GM18907 (cell line): ENCODE data around the gene ZBTB42.

Source experiments
- ATAC-seq: cut with Tn5 transposase; IDR thresholded peaks from one replicate; pipeline ENCODE4 v1.9.1; 2021; ENCODE audit warnings: mild to moderate bottlenecking, moderate library complexity; ENCODE audit not compliant: unreplicated experiment

ZBTB42 gene

GRCh38 chr14:104782086-104782807 lies 18.7 kb upstream of the ZBTB42 start:
- ATAC-seq, result no peak

- no peak for ATAC-seq
Observed at GRCh38 chr14:104782808-104783139, 18.1 kb upstream of the ZBTB42 start.

- ATAC-seq, result no peak
Observed at GRCh38 chr14:104783484-104784217, 17.2 kb upstream of the ZBTB42 start.

GRCh38 chr14:104784218-104784568 lies 16.7 kb upstream of the ZBTB42 start:
- ATAC-seq, result no peak

DNA sequence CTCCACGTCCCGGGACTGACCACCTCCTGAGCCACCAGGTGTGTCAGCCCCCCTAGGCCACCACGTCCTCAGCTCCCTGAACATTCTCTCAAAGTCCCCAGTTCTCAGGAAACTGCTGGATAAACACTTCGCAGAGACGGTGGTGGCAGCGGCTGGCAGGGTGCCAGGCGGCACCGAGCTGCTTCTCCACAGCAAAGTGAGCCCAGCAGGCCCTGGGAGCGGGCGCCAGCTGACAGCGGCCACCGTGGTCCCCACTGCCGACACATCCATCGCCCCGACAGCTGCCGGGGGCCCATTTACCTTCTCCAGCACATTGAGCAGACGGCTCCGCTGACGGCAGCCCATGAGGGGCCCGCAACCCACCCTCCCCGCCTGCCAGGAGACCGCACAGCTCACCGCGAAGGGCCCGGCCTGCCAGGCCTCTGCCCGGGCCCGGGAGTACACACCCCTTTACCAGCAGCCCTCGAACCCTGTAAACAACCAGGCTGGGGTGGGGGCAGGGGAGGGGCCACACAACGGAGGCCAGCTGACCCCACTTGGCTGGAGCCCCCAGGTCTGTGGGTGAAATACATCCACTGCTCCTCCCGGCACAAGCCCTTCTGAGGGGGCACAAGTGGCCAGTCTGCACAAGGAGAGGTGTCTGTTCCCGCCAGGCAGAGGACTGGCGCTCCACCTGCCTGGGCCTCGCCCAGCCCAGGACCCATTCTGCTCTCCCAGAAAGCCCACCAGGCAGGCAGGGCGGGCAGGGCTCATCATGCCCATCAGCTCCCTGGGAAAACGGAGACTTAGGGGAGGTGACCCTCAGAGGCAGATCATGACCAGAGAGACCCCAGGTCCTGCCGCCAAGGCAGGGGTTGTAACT lies 15.8 kb upstream of the ZBTB42 start:
- ATAC-seq, result no peak

GRCh38 chr14:104785708-104786080 lies 15.2 kb upstream of the ZBTB42 start:
- ATAC-seq, result no peak

GRCh38 chr14:104786091-104786586 lies 14.8 kb upstream of the ZBTB42 start:
- ATAC-seq, result no peak

- no peak for ATAC-seq
Observed at GRCh38 chr14:104786726-104787675, 13.9 kb upstream of the ZBTB42 start.

GRCh38 chr14:104787736-104788135 lies 13.2 kb upstream of the ZBTB42 start:
- ATAC-seq, result no peak

DNA sequence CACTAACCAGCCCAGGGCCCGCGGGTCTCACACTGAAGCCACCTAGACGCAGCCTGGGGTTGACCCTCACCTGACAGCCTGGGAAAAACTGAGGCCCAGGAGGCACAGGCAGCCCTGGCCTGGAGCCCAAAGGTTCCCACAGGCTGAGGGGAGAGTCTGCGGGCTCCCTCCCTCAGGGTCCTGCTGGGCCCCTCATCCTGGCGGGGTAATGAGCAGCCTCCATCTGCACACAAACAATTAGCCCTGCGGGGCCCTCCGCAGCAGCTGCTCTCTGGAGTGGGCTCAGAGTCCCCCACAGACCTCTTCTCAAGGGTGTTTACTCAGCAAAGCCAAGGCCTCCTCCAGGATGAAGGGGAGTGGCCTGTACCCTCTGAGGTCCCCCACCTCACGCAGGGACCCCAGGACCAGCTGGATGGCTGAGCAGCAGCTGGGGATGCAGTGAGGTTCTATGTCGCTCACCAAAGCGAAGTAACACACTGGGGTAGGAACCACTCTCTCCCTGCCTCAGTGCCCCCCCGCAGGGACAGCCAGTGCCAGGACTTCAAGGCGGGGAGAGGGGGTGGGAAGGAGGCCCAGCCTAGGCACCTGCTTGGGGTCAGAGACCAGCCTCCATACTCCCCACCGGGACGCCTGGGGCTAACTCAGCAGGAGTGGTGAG lies 12.6 kb upstream of the ZBTB42 start:
- no peak for ATAC-seq

- no peak for ATAC-seq
Observed at GRCh38 chr14:104788873-104789663, 11.8 kb upstream of the ZBTB42 start.

DNA sequence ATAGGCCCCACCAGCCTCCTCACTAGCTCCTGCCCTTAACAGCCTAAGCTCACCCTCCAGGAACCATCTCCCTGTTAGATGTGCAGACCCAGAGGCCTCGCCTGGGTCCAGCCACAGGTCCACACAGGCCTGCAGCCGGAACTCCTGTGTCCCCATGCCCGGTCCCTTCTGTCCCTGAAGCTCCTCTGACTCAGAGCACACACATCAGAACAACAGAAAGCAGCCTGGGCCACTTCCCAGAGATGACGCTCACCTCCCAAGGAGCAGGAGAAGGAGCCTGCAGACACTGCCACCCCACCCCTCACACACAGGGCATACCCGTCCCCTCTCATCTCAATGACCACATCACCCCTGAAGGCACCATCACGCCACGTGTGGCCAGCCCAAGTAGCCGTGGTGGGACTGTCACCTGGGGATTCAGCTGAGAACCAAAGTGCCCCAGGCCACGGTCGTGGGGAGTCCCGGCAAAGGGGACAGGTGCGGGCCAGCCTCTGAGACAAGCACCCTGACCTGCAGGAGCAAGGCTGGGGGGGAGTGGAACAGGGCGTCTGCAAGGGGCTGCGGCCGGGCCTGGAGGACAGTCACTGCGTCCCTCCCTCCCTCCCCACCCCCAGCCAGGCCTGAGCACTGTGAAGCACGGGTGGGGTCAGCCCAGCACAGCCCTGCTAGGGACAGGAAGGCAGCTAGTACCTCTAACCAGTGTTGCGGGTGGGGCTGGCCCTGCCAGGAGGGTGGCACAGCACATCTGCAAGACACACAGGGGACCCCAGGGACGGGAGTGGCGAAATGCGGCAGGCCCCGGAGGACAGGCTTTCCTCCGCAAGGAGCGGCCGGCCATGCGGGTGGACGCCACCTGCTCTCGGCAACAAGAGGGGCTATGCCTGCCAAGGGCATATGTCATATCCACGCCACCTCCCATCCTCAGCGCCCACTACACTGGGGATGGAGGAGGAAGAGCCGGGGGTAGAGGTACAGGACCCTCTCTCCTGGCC lies 10.9 kb upstream of the ZBTB42 start:
- ATAC-seq, result no peak

DNA sequence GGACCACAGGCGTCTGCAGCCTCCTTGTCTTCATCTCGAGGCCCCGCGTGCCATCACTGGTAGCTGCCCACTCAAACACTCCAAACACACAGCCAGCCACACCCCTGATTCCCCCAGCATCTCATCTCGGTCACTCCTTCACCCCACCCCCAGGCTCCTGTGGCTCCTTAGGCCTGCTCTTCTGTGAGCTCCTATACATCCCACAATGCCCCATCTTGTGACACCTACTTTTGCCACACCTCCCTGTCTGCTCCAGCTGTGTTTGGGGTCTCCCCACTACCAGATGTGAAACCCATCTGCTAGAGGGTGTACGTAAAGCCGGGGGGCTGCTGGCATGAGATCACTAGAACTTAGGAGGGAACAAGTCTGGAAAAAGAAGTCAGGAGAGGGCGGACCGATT lies 9.5 kb upstream of the ZBTB42 start:
- ATAC-seq, result no peak

DNA sequence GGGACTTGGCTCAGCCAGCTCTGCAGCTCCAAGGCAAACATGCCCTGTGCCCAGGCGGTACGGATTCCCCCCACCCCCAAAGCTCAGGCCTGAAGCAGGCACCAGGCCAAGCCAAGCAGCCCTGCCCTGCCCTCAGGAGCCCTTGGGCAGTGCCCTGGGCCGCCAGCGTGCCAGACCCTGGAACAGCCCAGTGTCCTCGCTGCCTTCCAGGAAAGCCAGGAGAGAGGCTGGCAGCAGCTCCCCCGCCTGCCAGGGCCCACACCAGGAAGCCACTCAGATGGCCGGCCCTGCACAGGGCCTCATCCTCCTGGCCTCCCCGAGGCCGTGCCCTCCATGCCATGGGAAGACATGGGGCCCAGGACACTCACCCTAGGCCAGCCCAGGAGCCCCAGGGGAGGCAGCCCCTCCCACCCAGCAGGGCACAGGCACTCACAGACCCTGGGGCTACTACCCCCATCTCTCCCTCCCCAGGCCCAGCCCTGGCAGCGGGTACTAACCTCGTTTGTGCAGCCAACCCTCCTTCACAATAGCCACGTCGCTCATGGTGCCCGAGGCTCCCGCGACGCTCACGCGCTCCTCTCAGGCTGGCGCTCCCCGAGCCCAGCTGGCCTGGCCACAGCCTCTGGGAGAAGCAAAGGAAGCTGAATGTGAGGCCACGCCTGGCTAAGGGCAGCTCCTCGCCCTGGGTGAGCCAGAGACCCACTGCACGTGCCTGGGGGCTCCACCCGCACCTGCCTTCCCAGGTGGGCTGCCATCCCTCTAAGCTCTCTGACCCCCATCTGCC lies 8.6 kb upstream of the ZBTB42 start:
- no peak for ATAC-seq

GRCh38 chr14:104792945-104793702 lies 7.8 kb upstream of the ZBTB42 start:
- no peak for ATAC-seq

- ATAC-seq, result no peak
Observed at GRCh38 chr14:104793703-104793959, 7.3 kb upstream of the ZBTB42 start.

DNA sequence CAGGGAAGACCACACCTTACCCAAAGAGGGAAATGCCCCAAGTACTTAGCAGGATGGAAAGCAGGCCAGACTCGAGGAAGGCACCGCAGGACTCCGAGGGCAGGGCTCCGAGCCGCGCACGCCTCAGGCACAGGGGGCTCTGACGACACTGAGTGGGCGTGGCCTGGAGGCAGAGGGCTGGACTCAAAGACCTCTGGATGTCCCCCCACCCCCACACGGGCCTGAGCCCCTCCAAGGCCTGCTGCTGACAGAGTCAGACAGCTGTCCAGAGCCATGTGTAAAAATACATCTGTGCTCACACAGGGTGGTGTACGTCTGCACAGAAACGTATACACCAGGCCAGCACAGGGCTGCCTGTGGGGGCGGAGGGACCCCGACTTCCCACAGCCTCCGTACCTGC lies 6.8 kb upstream of the ZBTB42 start:
- ATAC-seq, result no peak
